Muscle layer of colon (tissue), 2 donors: ENCODE data around the gene HS3ST4.
"Not testable (repeated sequence)": the region's sequence is repeated elsewhere in the genome, so short reads cannot be mapped to it uniquely, and the experiment has no call there.

Source experiments
- H3K27ac ChIP-seq: one replicate; pipeline ENCODE4 v1.7.0; 2013; ENCODE audit warnings: low read depth, mild to moderate bottlenecking, low read length, moderate library complexity
- H3K27me3 ChIP-seq, 2 donors: one replicate each; pipeline ENCODE4 v1.7.0; 2013; ENCODE audit warnings: low read length in 2 of 2, mild to moderate bottlenecking in 2 of 2; ENCODE audit not compliant: insufficient read depth in 2 of 2, control insufficient read depth in 1 of 2
- H3K36me3 ChIP-seq: one replicate; pipeline ENCODE4 v1.7.0; 2013; ENCODE audit warnings: mild to moderate bottlenecking, low read length; ENCODE audit not compliant: insufficient read depth
- H3K4me1 ChIP-seq: one replicate; pipeline ENCODE4 v1.7.0; 2013; ENCODE audit warnings: mild to moderate bottlenecking, low read length; ENCODE audit not compliant: insufficient read depth
- H3K4me3 ChIP-seq, 2 donors: one replicate each; pipeline ENCODE4 v1.7.0; 2013; ENCODE audit warnings: low read length in 2 of 2, low read depth in 1 of 2, mild to moderate bottlenecking in 1 of 2, moderate library complexity in 1 of 2
- H3K9ac ChIP-seq: one replicate; pipeline ENCODE4 v1.7.0; 2013; ENCODE audit warnings: low read length
- H3K9me3 ChIP-seq: one replicate; pipeline ENCODE4 v1.7.0; 2013; ENCODE audit warnings: mild to moderate bottlenecking, low read length
- donor health status: abdominal sarcoma.
- donor health status: Adenocarcinoma of cecum.

Gene HS3ST4

DNA sequence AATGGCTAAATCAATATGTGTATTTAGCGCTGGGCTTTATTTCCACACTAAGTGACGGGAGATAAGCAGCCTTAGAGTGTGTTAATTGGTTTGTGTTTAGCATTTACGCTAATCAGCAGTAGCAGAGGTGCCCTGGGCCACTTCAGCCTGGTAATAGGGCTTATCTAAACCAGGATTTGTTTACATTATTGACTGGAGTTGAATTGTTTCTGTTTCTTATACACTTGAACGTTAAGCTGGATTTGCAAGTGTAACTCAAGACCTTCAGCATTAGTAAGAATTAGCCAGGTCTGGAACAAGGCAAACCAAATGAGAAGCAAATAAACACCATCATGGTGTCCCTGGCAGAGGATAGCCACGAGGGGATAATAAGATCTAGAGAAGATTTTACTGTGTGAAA, 313.6 kb downstream of the HS3ST4 start:
- no peaks in the 10 kb centered on the region for H3K9me3 ChIP-seq
- H3K4me1 ChIP-seq, result no peaks in the 10 kb centered on the region

DNA sequence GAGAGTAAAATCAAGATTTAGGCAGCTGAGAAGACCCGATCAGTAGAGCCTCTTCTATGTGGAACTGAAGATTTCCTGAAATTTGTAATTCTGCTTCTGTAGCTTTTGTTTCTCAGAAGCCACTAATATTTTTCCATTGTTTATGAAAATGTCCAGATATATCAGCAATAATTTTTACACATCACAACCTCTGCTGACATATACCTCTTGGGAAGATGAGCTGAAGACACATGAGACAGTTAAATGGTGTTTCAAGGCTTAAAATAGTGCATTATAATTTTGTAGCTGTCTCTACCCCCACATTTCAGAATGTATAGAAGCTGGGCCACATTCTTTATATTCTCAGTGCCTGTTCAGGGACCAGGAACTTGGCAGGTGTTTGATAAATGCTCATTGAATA, 320.6 kb downstream of the HS3ST4 start:
- H3K27me3 ChIP-seq, result peaks cover 0 to 3% of the 10 kb centered on the region in 2 donors
- H3K4me3 ChIP-seq, result no peak overlapping the region
- peaks cover 6% of the 10 kb centered on the region for H3K9me3 ChIP-seq
- no peak overlapping the region for H3K27ac ChIP-seq
- H3K4me1 ChIP-seq, result no peaks in the 10 kb centered on the region
- no peaks in the 10 kb centered on the region for H3K36me3 ChIP-seq
- H3K9ac ChIP-seq, result no peak overlapping the region

More for the DNA sequence above, 313.6 kb downstream of the HS3ST4 start:
- H3K9ac ChIP-seq, result no peak overlapping the region
- no peak overlapping the region for H3K27ac ChIP-seq
- H3K4me3 ChIP-seq, result no peak overlapping the region
- no peaks in the 10 kb centered on the region for H3K36me3 ChIP-seq
- H3K27me3 ChIP-seq, result no peaks in the 10 kb centered on the region

DNA sequence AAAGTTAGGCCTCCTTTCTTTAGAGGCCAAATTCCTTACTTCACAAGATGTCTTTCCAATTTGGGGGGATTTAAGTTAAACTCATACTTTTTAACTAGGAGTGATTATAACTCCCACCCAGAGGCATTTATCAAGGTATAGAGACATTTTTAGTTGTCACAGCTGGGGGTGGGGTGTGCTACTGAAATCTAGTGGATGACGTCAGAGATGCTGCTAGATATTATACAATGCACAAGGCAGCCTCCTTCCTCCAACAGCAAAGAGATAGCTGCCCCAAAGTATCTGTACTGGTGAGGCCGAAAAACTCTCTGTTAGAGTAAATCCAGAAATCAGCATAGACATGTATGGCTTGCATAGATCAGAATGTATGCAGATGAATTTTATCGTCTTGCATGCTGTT, 324.0 kb downstream of the HS3ST4 start:
- peaks cover 6% of the 10 kb centered on the region for H3K9me3 ChIP-seq
- no peak overlapping the region for H3K4me3 ChIP-seq
- no peak overlapping the region for H3K27ac ChIP-seq
- H3K4me1 ChIP-seq, result no peaks in the 10 kb centered on the region
- H3K36me3 ChIP-seq, result no peaks in the 10 kb centered on the region
- H3K9ac ChIP-seq, result no peak overlapping the region
- H3K27me3 ChIP-seq, result peaks cover 0 to 4% of the 10 kb centered on the region in 2 donors

DNA sequence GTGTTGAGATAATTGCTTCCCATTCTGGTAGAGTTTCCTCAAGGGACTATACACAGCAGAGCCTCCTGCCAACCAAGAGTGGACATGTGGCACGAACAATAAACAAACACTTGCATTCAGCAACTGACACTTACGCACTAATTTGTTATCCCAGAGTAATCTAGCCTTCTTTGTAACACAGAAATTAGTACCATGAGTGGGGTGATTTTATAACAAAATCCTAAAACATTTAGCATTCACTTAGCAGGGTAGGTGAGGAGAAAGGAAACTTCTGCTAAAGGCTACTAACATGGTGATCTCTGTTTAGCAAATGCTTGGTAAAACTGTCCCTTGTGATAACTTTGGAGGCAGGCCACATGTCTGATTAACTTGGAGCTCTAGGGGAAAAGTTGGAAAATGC, 325.2 kb downstream of the HS3ST4 start:
- Histone ChIP-seq H3K36me3 (no peaks in the 10 kb centered on the region), H3K9ac (no peak overlapping the region), H3K27me3 (peaks cover 0 to 4% of the 10 kb centered on the region in 2 donors), H3K27ac (no peak overlapping the region), H3K4me1 (no peaks in the 10 kb centered on the region), H3K9me3 (peaks cover 6% of the 10 kb centered on the region), H3K4me3 (no peak overlapping the region)

DNA sequence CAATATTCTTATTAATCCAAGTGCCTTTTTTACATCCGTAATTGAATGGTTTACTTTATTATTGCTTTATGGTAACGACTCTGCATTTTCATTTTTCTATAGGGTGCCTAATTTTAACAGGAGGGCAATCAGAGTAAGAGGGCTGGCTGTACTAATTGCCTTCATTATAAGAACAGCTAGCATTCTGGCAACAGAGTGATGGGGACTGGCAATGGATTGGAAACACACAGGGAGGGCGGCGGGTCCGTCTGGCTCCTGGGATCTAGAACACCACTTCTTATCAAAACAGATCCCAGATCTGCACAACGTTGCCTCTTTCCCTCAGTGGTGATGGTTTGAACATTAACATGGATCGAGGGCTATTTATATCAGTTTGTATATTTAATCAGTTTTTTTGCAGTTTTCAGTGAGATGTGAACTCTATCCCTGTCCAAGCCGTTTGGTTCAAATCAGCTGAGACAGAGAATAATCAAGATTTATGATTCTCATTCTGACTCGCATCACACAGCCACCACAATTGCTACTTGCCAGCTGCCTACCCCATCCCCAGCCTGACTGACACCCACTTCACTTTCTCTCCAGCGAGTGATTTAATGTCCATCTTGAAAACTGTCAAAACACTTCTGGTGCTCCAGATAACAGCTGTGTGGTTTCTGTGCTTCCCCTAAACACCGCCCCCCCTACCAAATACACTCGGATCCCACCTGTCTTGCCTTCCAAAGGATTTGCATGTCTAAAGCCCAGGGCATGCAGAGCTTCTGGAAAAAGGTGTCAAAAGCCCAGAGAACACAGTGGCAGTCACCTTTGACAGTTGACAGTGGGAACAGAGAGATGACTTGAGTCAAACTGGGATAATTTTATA, 327.9 kb downstream of the HS3ST4 start:
- Histone ChIP-seq H3K27ac (no peak overlapping the region), H3K4me3 (no peak overlapping the region), H3K4me1 (no peaks in the 10 kb centered on the region), H3K9ac (no peak overlapping the region), H3K27me3 (peaks cover 0 to 4% of the 10 kb centered on the region in 2 donors), H3K36me3 (no peaks in the 10 kb centered on the region), H3K9me3 (peaks cover 6% of the 10 kb centered on the region)

DNA sequence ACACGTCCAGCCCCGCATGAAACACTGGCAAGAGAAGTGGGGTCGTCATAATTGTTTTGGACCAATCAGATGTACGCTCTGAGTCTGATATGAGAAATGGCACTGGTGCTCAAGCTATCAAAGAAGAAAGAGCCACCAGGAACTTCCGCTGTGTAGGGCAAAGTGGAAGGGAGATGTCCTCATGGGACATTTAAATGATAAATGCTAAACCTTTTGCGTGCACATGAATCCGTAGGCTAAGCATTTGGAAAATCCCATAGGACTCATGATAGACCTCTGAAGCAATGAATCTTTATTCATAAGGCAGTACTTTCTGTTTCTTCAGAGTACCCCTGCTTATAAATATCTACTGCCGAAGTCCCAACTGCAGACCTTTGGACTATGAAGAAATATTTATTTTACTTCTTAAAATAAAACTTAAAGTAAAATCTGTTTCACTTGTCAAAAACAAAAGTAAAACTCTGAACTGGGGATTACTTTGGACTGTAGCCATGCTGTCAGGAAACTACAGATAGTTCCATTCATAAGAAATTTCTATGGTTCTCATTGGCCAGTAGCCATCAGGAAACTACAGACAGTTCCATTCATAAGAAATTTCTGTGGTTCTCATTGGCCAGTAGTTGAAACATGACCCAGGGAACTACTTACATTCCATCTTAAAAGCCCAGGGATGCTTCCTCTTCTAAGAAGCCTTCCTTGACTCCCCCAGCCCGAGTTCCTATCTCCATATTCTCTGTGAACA, 335.1 kb downstream of the HS3ST4 start:
- H3K27ac ChIP-seq, result no peak overlapping the region
- no peaks in the 10 kb centered on the region for H3K27me3 ChIP-seq
- H3K36me3 ChIP-seq, result no peaks in the 10 kb centered on the region
- no peaks in the 10 kb centered on the region for H3K9me3 ChIP-seq
- no peak overlapping the region for H3K9ac ChIP-seq
- no peaks in the 10 kb centered on the region for H3K4me1 ChIP-seq
- H3K4me3 ChIP-seq, result no peak overlapping the region

DNA sequence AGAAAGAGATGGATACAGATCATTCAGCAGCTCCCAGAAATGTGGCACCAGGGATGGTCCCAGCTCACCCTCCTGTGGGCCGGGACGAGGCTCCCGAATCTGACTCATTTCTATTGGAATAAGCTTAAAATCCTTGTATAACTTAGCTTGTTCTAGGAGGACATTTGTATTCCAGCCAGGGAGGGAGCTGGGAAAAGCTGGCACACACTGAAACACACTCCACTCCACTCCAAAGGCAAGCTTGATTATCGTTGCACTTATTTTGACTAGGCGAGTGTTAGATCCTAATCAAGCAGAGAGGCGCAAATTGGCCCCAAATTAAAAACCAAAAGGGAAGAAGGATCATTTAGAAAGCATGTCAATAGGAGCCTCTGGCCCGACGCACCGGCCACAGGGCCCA, 339.5 kb downstream of the HS3ST4 start:
- Histone ChIP-seq H3K4me3 (no peak overlapping the region), H3K4me1 (no peaks in the 10 kb centered on the region), H3K27me3 (no peaks in the 10 kb centered on the region), H3K9me3 (no peaks in the 10 kb centered on the region), H3K27ac (no peak overlapping the region), H3K36me3 (no peaks in the 10 kb centered on the region), H3K9ac (no peak overlapping the region)

DNA sequence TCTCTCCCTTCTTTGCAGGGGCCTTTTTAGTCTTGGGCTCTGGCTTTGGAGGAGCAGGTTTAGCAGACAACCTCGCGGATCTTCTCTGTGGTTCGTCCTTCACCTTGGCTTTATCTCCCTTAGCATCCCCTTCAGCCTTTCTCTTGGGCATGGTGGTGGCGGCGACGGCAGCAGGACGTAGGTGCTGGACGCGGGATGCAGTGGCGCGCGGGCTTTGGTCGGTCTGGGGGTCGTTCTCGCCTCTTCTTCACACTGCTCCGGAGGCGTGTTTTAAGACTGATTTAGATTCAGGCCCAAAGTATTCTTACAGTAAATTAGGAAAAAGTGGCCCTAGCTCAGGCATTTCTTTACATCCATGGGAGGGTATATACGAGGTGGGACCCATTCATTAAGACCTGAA, 340.9 kb downstream of the HS3ST4 start:
- H3K36me3 ChIP-seq, H3K9ac ChIP-seq, H3K4me1 ChIP-seq, H3K4me3 ChIP-seq, H3K9me3 ChIP-seq, H3K27me3 ChIP-seq, H3K27ac ChIP-seq: not testable (repeated sequence)

DNA sequence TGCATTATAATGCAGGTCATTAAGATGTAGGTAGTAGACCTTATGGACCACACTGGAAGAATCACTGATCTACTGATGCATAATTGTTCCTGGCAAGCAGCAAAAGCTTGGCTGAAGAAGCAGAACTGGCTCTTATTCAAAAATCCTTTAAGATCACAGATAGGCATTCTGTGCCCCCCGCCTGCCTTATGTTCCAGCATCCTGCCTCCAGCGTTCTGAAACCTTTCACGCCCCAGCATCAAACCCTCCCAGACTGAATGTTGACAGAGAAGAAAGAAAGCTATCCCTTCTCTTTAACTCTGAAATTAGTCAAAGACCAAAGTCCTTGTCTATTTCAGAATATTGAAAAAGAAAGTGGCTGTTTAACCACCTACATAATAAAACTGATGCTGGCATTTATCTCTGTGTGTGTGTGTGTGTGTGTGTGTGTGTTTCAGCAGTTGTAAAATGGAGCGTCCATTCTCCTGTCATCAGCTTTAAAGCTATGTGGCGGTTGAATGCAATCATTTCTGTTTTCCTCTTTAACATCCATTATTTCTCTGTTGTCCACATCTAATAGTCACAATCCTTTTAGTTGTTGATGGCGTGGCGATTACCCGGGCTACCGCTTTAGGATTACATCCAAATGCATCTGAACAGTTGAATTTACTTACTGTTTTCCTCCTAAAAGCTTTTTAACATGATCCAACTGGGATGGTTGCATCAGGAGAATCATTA, 350.4 kb downstream of the HS3ST4 start:
- Histone ChIP-seq H3K27ac (no peak overlapping the region), H3K9me3 (no peaks in the 10 kb centered on the region), H3K4me3 (no peak overlapping the region), H3K9ac (no peak overlapping the region), H3K36me3 (no peaks in the 10 kb centered on the region), H3K27me3 (no peaks in the 10 kb centered on the region), H3K4me1 (no peaks in the 10 kb centered on the region)

DNA sequence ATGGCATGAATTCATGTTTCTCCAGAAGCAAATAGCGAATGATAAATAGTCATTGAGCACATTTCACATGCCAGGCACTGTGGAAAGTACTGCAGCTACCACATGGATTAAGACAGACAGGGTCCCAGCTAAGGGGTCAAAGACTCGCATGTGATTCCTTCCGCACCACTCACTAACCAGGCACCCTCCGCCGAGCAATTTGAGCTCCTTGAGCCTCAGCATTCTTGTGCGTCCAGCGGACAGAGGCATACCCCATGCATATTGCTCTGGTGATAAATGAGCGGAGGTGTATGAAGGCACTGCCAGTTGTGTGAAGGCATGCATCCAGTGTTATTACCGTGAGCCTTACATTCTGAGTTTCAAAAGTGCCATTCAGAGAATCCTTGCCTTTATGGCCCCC, 358.7 kb downstream of the HS3ST4 start:
- Histone ChIP-seq H3K9ac (no peak overlapping the region), H3K9me3 (no peaks in the 10 kb centered on the region), H3K4me1 (no peaks in the 10 kb centered on the region), H3K4me3 (no peak overlapping the region), H3K36me3 (no peaks in the 10 kb centered on the region), H3K27ac (no peak overlapping the region), H3K27me3 (no peaks in the 10 kb centered on the region)

DNA sequence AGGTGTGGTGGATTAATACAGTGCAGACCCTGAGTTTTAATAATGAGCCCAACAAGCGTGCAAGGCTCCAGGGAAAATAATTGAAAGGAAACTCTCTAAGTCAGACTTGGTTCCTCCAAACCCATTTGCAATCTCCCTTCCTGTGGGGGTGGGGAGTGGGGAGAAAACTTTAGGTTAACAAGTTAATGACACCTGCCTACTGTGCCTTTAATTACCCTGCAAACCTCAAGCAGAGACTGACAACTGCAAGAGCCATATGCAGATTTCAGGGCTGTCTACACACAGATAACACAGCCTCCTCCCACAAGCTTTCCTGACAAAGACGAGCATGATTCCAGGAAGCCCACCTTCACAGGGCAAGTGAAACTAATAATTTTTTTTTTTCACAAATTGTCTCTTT, 359.3 kb downstream of the HS3ST4 start:
- H3K27me3 ChIP-seq, result no peaks in the 10 kb centered on the region
- H3K27ac ChIP-seq, result no peak overlapping the region
- no peaks in the 10 kb centered on the region for H3K9me3 ChIP-seq
- no peak overlapping the region for H3K4me3 ChIP-seq
- H3K4me1 ChIP-seq, result no peaks in the 10 kb centered on the region
- H3K36me3 ChIP-seq, result no peaks in the 10 kb centered on the region
- H3K9ac ChIP-seq, result no peak overlapping the region
